Measurements from ENCODE around the gene SOX6. TPM values are rescaled to one million over a fixed set of nuclear protein-coding genes. Genes with fewer than 3 reads are reported as not detected.

SOX6 gene
- polyA plus RNA-seq, 1 of the 3 experiments (the other 2 are of a cell fraction): 0.03 TPM

DNA sequence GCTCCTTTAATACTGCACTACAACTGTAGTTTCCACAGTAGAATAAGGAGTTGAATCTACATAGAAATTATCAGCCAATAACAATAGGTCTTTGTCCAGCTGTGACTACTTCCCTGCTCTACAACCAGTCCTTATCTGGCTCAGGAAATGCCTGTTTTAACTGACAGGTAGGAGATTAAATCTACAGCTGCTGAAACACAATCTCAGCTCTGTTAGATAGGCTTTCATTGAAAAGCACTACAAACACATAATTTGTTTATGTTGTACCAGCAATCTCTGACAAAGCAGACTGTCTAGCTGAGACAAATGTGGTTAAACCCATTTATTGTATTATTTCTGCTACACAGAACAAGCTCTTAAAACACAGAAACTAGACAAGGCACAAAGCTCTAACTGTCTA lies 230.0 kb downstream of the SOX6 start:
- Histone ChIP-seq H3K9ac (no peak overlapping the region), H3K27ac (ENCODE audit: low read depth in 2 of 2, low read length in 1 of 2) (peak overlapping the region in 1 of 2 experiments; percentile 89; a peak in 2 of 4 replicates), H3K4me3 (ENCODE audit: low read depth in 2 of 2, low read length in 1 of 2) (no peak overlapping the region), H3K79me2 (ENCODE audit: insufficient read depth) (no peaks in the 10 kb centered on the region), H3K9me2 (no peaks in the 10 kb centered on the region), H3K4me2 (no peak overlapping the region), H3K4me1 (ENCODE audit: control insufficient read depth in 1 of 2, insufficient read depth in 2 of 2, low read depth in 1 of 2, low read length in 1 of 2) (no peaks in the 10 kb centered on the region; a peak in 1 of 4 replicates), H2AFZ (ENCODE audit: low read depth) (no peak overlapping the region), H3K27me3 (ENCODE audit: insufficient read depth) (no peaks in the 10 kb centered on the region), H3K9me3 (no peaks in the 10 kb centered on the region), H3K36me3 (replicated peaks in 1 of 2; ENCODE audit: control insufficient read depth in 1 of 2, insufficient read depth in 2 of 2, low read length in 1 of 2) (no peaks in the 10 kb centered on the region), H4K20me1 (ENCODE audit: insufficient read depth) (no peaks in the 10 kb centered on the region), H3F3A (replicated peaks; ENCODE audit: insufficient read depth) (no peaks in the 10 kb centered on the region)
- TF ChIP-seq CHD2 (IDR thresholded peaks at IDR 0.05; ENCODE audit: low read length, partially characterized antibody): peak; percentile 45
- peak; percentile 20; the same call in 1 of the 2 replicates for TF ChIP-seq RAD21 (IDR thresholded peaks at IDR 0.05; ENCODE audit: low read length)
- peak; percentile 83 for TF ChIP-seq FOXJ3 (CRISPR knock-in tag; IDR thresholded peaks at IDR 0.05)
- TF ChIP-seq EP300 (IDR thresholded peaks at IDR 0.05; ENCODE audit: borderline replicate concordance in 1 of 2, low read depth in 1 of 2, low read length in 1 of 2): peak in 1 of 2 experiments; percentile 85; a peak in 2 of 4 replicates
- TF ChIP-seq, protein P1, sequence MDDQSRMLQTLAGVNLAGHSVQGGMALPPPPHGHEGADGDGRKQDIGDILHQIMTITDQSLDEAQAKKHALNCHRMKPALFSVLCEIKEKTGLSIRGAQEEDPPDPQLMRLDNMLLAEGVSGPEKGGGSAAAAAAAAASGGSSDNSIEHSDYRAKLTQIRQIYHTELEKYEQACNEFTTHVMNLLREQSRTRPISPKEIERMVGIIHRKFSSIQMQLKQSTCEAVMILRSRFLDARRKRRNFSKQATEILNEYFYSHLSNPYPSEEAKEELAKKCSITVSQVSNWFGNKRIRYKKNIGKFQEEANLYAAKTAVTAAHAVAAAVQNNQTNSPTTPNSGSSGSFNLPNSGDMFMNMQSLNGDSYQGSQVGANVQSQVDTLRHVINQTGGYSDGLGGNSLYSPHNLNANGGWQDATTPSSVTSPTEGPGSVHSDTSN (IDR thresholded peaks at IDR 0.05): no peak
- TF ChIP-seq RCOR1 (IDR thresholded peaks at IDR 0.05; ENCODE audit: low read length): peak; percentile 73; the same call in 1 of the 2 replicates
- TF ChIP-seq GATA2 (CRISPR knock-in tag; IDR thresholded peaks at IDR 0.05): peak; percentile 97
- peak; percentile 16; the same call in 1 of the 2 replicates for TF ChIP-seq TEAD4 (IDR thresholded peaks at IDR 0.05; ENCODE audit: borderline replicate concordance, insufficient read depth)
- TF ChIP-seq JUND (IDR thresholded peaks at IDR 0.05): no peak
- CTCF ChIA-PET: interaction anchor here (0.6 to 1.2 kb wide), 3 partner anchors 52 to 1463 kb away, joined by 3 to 4 read pairs (median 3); no protein-coding TSS in a partner anchor
- POLR2A ChIA-PET: no interaction called here
- peak; percentile 36 for DNase-seq

DNA sequence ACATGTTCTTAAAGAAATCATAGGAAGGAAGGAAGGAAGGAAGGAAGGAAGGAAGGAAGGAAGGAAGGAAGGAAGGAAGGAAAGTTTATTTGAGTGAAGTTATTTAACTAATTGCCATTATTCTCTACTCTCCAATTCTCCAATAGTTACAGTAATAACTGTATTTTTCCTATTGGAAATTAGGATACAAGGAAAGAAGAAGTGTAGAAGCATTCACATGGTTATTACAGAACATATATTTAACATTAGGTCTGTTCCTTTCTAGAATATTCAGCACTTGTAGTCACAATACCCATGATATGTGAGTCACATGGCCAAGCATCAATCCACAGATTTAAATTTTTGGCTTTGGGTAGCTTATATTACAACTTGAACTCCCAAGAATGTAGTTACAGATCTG lies 230.6 kb downstream of the SOX6 start:
- no peaks in the 10 kb centered on the region for H4K20me1 ChIP-seq (ENCODE audit: insufficient read depth)
- no peak for DNase-seq
- H3K9me2 ChIP-seq: no peaks in the 10 kb centered on the region
- POLR2A ChIA-PET: no interaction called here
- H3K79me2 ChIP-seq (ENCODE audit: insufficient read depth): no peaks in the 10 kb centered on the region
- H3K9ac ChIP-seq: no peak overlapping the region
- no peak overlapping the region for H2AFZ ChIP-seq (ENCODE audit: low read depth)
- CTCF ChIA-PET: interaction anchor here (0.9 to 1.4 kb wide), 3 partner anchors 15 to 66 kb away, joined by 3 to 6 read pairs (median 4); no protein-coding TSS in a partner anchor
- no peaks in the 10 kb centered on the region for H3K27me3 ChIP-seq (ENCODE audit: insufficient read depth)
- H3K4me3 ChIP-seq (ENCODE audit: low read depth in 2 of 2, low read length in 1 of 2): no peak overlapping the region
- no peaks in the 10 kb centered on the region for H3K9me3 ChIP-seq
- H3K4me2 ChIP-seq: no peak overlapping the region
- H3K27ac ChIP-seq (ENCODE audit: low read depth in 2 of 2, low read length in 1 of 2): peak overlapping the region in 1 of 2 experiments; percentile 76; a peak in 1 of 4 replicates
- no peaks in the 10 kb centered on the region for H3K36me3 ChIP-seq (replicated peaks in 1 of 2; ENCODE audit: control insufficient read depth in 1 of 2, insufficient read depth in 2 of 2, low read length in 1 of 2)
- TF ChIP-seq RCOR1 (IDR thresholded peaks at IDR 0.05; ENCODE audit: low read length): no peak
- no peak for TF ChIP-seq SIN3A (IDR thresholded peaks at IDR 0.05; ENCODE audit: borderline replicate concordance, low read depth, low read length)
- TF ChIP-seq ELF1 (IDR thresholded peaks at IDR 0.05): no peak
- TF ChIP-seq GATA2 (CRISPR knock-in tag; IDR thresholded peaks at IDR 0.05): no peak
- TF ChIP-seq, protein P1 (IDR thresholded peaks at IDR 0.05): no peak
- TF ChIP-seq NRF1 (IDR thresholded peaks at IDR 0.05; ENCODE audit: low read depth, low read length): no peak
- no peak for TF ChIP-seq YY1 (IDR thresholded peaks at IDR 0.05; ENCODE audit: low read depth)
- TF ChIP-seq NFIC (IDR thresholded peaks at IDR 0.05; ENCODE audit: borderline replicate concordance): no peak
- TF ChIP-seq RXRA (IDR thresholded peaks at IDR 0.05; ENCODE audit: borderline replicate concordance, low read depth): no peak
- no peak for TF ChIP-seq FOSL2 (IDR thresholded peaks at IDR 0.05; ENCODE audit: borderline replicate concordance, low read depth)
- no peak for TF ChIP-seq POLR2AphosphoS5 (IDR thresholded peaks at IDR 0.05; ENCODE audit: low read depth, low read length)
- TF ChIP-seq, protein P2, sequence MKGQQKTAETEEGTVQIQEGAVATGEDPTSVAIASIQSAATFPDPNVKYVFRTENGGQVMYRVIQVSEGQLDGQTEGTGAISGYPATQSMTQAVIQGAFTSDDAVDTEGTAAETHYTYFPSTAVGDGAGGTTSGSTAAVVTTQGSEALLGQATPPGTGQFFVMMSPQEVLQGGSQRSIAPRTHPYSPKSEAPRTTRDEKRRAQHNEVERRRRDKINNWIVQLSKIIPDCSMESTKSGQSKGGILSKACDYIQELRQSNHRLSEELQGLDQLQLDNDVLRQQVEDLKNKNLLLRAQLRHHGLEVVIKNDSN (IDR thresholded peaks at IDR 0.05; ENCODE audit: borderline replicate concordance, low read depth): no peak
- no peak for TF ChIP-seq EZH2phosphoT487 (IDR thresholded peaks at IDR 0.05; ENCODE audit: borderline replicate concordance, low read depth)
- no peak for TF ChIP-seq FOXJ3 (CRISPR knock-in tag; IDR thresholded peaks at IDR 0.05)
- no peak for TF ChIP-seq TAF1 (IDR thresholded peaks at IDR 0.05; ENCODE audit: borderline replicate concordance, low read depth, low read length)
- TF ChIP-seq, protein P3, sequence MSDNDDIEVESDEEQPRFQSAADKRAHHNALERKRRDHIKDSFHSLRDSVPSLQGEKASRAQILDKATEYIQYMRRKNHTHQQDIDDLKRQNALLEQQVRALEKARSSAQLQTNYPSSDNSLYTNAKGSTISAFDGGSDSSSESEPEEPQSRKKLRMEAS (IDR thresholded peaks at IDR 0.05; ENCODE audit: low read depth): no peak
- no peaks in the 10 kb centered on the region for H3F3A ChIP-seq (replicated peaks; ENCODE audit: insufficient read depth)
- no peaks in the 10 kb centered on the region; a peak in 1 of 4 replicates for H3K4me1 ChIP-seq (ENCODE audit: control insufficient read depth in 1 of 2, insufficient read depth in 2 of 2, low read depth in 1 of 2, low read length in 1 of 2)

Data from SK-N-SH (cell line).